Psoas muscle (tissue), 8 donors: ENCODE data around the gene CDH4. TPM values are rescaled to one million over a fixed set of nuclear protein-coding genes. Genes with fewer than 3 reads are reported as not detected.

Experiments used
- ATAC-seq, 4 donors: fragments of 200-7000 bp; cut with Tn5 transposase; one replicate each; pipeline ENCODE4 v1.9.1; 2020; ENCODE audit warnings: moderate library complexity in 3 of 4, mild to moderate bottlenecking in 2 of 4
- DNase-seq, 2 donors: peaks; one replicate each; pipeline ENCODE4 v3.0.0-alpha.2; 2020
- H3K27ac ChIP-seq: fragments of 200-600 bp; one replicate; pipeline ENCODE4 v1.8.0; 2022
- H3K27me3 ChIP-seq, 3 donors: fragments of 200-600 bp in 1 of 3; one replicate each; pipeline versions ENCODE4 v1.6.1 to v1.8.0; 2013 to 2022; ENCODE audit warnings: low read length in 2 of 3, mild to moderate bottlenecking in 2 of 3, moderate library complexity in 1 of 3; ENCODE audit not compliant: insufficient read depth in 3 of 3
- H3K36me3 ChIP-seq, 2 donors: fragments of 200-600 bp in 1 of 2; one replicate each; pipeline versions ENCODE4 v1.6.1 to v1.8.0; 2013 to 2022; ENCODE audit warnings: low read depth in 1 of 2, mild to moderate bottlenecking in 1 of 2, moderate library complexity in 1 of 2; ENCODE audit not compliant: insufficient read depth in 1 of 2
- H3K4me1 ChIP-seq: fragments of 200-600 bp; one replicate; pipeline ENCODE4 v1.8.0; 2022
- H3K4me3 ChIP-seq: fragments of 200-600 bp; one replicate; pipeline ENCODE4 v1.8.0; 2022; ENCODE audit warnings: mild to moderate bottlenecking
- H3K9me3 ChIP-seq: fragments of 200-600 bp; one replicate; pipeline ENCODE4 v1.8.0; 2022
- WGBS, 3 donors: extraction: QIAGEN DNeasy Blood & Tissue Kit; methylation state at CpG; one replicate each; pipeline versions ENCODE4 v1.1.6 to v1.1.7; 2013; 5-methylcytosine and 5-hydroxymethylcytosine counted together
- intact Hi-C, 2 donors: fragments of 100-400 bp; cut with DNase I; formaldehyde crosslinking; loops; one replicate each; pipeline versions ENCODE4 v1.11.0 to v1.14.2; 2022
- polyA plus RNA-seq, 3 donors: library from polyadenylated mRNA; stranded (reverse); fragments of 200-250 nt; gene quantifications; one replicate each; pipeline ENCODE4 v1.2.3, GENCODE V29; 2013
- total RNA-seq, 4 donors: library from RNA; stranded (reverse); fragmentation: NEBNext Ultra II Directional in 2 of 4; extraction: Animal tissue kit (Norgen Biotek cat#: 25700) in 2 of 4; gene quantifications; one replicate each; pipeline versions ENCODE4 v1.2.1 to v1.2.4, GENCODE V29; 2021 to 2023
- TF ChIP-seq, protein P1 (sequence below): fragments of 200-600 bp; IDR thresholded peaks from one replicate; pipeline ENCODE4 v1.8.0; 2022; ENCODE audit warnings: antibody characterized with exemption
- donor health status: healthy with polysubstance abuse.
- donor health status: DM: no; HTN: no; CAD: no; lungs with moderate emphysema.
- donor health status: Bipolar disorder and iron deficiency.
- donor health status: healthy.
- donor health status: DM: yes; HTN: yes; CAD: no.
- donor health status: DM: no; HTN: no; CAD: no.
- donor health status: DM: no; HTN: no; CAD: no.
- donor health status: DM: yes; HTN: yes; CAD: no.

The CDH4 gene
- total and polyA plus RNA-seq, 7 donors = 0.26 to 1.0 (median 0.34) TPM

DNA sequence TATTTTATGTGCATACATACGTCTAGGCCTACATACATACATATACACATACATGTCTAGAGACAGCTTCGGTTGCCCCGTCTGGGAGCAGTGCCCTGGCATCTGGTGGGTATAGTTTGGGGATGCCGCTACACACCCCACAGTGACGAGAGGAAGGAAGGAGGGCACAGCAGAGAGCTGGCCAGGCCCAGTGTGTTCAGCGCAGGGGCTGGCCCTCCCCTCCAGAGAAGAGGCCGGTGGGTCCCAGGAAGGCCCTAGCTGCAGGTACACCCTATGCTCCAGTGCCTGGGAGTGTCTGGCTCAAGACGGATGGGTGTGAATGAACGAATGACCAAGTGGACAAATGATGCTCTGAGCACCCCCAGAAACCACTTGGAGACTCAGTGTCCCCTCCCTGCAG, 284.6 kb downstream of the CDH4 start:
- Histone ChIP-seq H3K9me3 (no peaks in the 10 kb centered on the region), H3K27ac (no peak overlapping the region), H3K4me3 (no peak overlapping the region), H3K36me3 (no peaks in the 10 kb centered on the region), H3K4me1 (no peaks in the 10 kb centered on the region), H3K27me3 (peaks cover 0 to 2% (median 0%) of the 10 kb centered on the region in 3 donors)
- DNase-seq = no peak
- ATAC-seq = no peak
- TF ChIP-seq, protein P1, sequence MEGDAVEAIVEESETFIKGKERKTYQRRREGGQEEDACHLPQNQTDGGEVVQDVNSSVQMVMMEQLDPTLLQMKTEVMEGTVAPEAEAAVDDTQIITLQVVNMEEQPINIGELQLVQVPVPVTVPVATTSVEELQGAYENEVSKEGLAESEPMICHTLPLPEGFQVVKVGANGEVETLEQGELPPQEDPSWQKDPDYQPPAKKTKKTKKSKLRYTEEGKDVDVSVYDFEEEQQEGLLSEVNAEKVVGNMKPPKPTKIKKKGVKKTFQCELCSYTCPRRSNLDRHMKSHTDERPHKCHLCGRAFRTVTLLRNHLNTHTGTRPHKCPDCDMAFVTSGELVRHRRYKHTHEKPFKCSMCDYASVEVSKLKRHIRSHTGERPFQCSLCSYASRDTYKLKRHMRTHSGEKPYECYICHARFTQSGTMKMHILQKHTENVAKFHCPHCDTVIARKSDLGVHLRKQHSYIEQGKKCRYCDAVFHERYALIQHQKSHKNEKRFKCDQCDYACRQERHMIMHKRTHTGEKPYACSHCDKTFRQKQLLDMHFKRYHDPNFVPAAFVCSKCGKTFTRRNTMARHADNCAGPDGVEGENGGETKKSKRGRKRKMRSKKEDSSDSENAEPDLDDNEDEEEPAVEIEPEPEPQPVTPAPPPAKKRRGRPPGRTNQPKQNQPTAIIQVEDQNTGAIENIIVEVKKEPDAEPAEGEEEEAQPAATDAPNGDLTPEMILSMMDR = no peak
- 90 to 94% (median 92%) methylated on average over 9 of the region's 9 CpGs for WGBS, 3 donors
- intact Hi-C loops = no loop called here

DNA sequence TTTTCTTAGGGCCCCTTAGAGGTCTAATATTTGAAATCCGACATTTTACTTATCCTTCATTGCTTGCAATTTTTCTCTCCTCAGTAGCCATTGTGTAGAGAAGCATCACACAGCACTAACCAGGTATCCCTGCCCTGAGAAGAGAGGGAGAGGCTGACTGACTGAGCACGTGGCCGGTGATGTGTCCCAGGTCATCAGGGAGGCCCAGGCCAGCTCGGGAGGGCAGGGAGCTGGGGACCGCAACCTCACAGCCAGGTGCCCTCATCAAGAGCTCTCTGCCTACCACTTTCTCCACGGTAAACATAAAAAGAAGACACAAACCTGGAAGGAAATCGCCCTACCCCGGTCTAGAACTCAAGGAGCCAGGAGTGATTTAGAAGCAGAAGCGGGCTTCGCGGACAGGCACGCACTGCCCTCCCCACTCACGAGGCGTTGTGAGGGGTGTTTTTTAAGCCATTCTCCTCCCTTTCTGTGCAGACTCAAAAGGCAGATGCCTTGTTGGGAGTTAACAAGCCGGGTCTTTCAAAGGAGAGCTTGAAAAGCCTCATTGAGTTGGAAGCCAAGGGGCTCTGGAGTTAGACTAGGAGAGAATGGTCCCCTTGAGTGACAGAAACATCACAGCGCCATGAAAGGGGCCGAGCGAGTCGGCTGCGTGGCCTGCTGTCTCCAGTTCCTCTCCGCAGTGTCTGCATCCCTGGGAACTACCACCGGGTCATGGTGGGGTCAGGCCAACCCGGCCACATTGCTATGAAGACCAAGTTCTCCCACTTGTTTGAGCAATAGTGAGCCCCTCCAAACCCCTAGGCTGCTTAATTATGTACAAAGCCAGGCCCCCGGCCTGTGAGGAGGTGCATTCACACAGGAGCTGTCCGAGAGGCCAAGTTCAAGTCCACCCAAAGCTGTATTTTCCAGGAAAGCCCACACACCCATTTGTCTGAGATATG, 285.4 kb downstream of the CDH4 start:
- DNase-seq (no peak), ATAC-seq (no peak)
- Histone ChIP-seq H3K27me3 (peaks cover 0 to 1% (median 0%) of the 10 kb centered on the region in 3 donors), H3K4me1 (no peaks in the 10 kb centered on the region), H3K27ac (no peak overlapping the region), H3K36me3 (no peaks in the 10 kb centered on the region), H3K9me3 (no peaks in the 10 kb centered on the region), H3K4me3 (no peak overlapping the region)
- TF ChIP-seq, protein P1 = no peak
- 82 to 86% (median 84%) methylated on average over 25 of the region's 25 CpGs for WGBS, 3 donors
- intact Hi-C loops = no loop called here

DNA sequence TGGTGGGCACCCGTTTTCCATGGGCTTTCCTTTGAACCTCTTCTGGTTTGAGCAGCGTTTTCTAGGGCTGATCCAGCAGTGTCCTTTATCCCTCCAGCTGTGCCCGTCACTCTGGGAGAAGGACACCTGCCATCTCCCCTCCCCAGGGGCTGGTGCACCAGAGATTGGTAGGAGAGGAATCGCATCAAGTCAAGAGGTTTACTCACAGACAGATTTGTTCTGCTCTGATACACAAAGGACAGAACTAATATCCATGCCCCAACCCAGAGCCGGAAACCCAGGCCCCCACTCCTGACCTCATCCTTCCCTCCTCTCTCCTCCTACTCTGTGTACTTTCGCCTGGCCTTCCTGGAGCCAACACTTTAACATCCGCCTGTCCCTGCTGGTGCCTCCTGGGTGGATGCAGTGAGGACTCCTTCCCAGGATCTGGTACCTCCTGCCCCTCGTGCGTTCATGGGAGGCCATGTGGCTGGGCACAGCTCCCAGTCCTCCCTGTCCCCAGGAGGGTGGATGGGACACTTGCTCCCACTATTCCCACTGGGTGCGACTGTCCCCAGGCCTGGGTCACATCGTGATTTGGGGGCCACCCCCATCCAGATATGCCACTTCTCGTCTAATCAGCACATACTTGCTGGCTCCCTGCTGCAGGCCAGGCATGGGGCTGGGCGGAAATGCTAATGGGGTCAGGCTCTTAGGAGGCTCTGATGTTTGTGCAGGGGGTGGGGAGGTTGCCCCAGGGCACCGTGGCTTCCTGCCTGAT, 286.3 kb downstream of the CDH4 start:
- ATAC-seq = no peak
- Histone ChIP-seq H3K27me3 (no peaks in the 10 kb centered on the region), H3K36me3 (no peaks in the 10 kb centered on the region), H3K4me3 (no peak overlapping the region), H3K27ac (no peak overlapping the region), H3K4me1 (no peaks in the 10 kb centered on the region), H3K9me3 (no peaks in the 10 kb centered on the region)
- DNase-seq = no peak
- TF ChIP-seq, protein P1 = no peak
- 44 to 52% (median 52%) methylated on average over 14 of the region's 14 CpGs for WGBS, 3 donors
- intact Hi-C loops = no loop called here

DNA sequence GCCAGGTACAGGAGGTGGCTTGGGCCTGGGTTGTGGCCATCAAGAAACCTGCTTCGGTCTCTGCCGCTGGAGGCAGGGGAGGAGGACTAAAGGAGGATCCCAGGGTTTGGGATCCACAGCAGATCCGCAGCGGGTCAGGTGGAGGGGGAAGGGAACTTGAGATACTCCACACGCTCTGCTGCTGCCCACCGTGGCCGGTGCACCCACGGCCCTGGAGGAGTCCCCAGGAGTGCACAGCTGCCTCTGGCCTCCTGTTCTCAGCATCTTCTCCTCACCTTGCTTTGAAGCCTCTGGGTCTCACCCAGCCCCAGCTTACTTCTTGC, 286.8 kb downstream of the CDH4 start:
- Histone ChIP-seq H3K9me3 (no peaks in the 10 kb centered on the region), H3K36me3 (no peaks in the 10 kb centered on the region), H3K27me3 (no peaks in the 10 kb centered on the region), H3K4me1 (no peaks in the 10 kb centered on the region), H3K27ac (no peak overlapping the region), H3K4me3 (no peak overlapping the region)
- ATAC-seq (no peak), DNase-seq (no peak)
- 85 to 91% (median 88%) methylated on average over 5 to 8 of the region's 8 CpGs for WGBS, 3 donors
- intact Hi-C loops = no loop called here
- TF ChIP-seq, protein P1 = no peak
